ENCODE results near the gene SLIT3. TPM values are rescaled to one million over a fixed set of nuclear protein-coding genes. Genes with fewer than 3 reads are reported as not detected.

Gene SLIT3
- total RNA-seq, 4 donors from 2014 or later = 6.8 to 23.1 (median 13.3) TPM

DNA sequence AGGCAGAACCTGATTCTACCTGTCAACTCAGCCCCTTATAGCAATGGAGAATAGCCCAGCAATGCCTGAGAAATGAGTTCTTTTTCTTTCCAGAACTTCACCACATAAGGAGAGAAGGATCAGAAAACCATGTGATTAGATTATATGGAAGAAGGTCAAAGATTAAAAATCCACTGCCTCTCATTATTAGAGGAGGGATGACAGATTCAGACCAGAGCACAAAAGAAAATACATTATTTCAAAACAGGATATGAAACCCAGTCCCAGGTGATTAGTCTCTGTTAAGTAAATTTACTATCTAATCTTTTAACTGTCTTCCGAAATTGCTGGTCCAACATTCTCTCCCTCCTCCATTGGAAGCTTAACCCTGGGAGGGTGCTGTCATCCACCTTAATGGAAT is 322.4 kb downstream of the SLIT3 start:
- Histone ChIP-seq H3K36me3 (no peaks in the 10 kb centered on the region), H3K4me1 (no peaks in the 10 kb centered on the region), H3K4me3 (no peak overlapping the region), H3K27me3 (no peaks in the 10 kb centered on the region), H3K9me3 (no peaks in the 10 kb centered on the region), H3K27ac (no peak overlapping the region)
- no peak for TF ChIP-seq POLR2A (IDR thresholded peaks at IDR 0.05)
- DNase-seq = no peak

- H3K27me3 ChIP-seq = no peaks in the 10 kb centered on the region
- no peaks in the 10 kb centered on the region for H3K4me1 ChIP-seq
- H3K27ac ChIP-seq = no peak overlapping the region
- no peaks in the 10 kb centered on the region for H3K9me3 ChIP-seq
- no peak overlapping the region for H3K4me3 ChIP-seq
- TF ChIP-seq, protein P1, sequence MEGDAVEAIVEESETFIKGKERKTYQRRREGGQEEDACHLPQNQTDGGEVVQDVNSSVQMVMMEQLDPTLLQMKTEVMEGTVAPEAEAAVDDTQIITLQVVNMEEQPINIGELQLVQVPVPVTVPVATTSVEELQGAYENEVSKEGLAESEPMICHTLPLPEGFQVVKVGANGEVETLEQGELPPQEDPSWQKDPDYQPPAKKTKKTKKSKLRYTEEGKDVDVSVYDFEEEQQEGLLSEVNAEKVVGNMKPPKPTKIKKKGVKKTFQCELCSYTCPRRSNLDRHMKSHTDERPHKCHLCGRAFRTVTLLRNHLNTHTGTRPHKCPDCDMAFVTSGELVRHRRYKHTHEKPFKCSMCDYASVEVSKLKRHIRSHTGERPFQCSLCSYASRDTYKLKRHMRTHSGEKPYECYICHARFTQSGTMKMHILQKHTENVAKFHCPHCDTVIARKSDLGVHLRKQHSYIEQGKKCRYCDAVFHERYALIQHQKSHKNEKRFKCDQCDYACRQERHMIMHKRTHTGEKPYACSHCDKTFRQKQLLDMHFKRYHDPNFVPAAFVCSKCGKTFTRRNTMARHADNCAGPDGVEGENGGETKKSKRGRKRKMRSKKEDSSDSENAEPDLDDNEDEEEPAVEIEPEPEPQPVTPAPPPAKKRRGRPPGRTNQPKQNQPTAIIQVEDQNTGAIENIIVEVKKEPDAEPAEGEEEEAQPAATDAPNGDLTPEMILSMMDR (IDR thresholded peaks at IDR 0.05) = no peak
- TF ChIP-seq POLR2A (IDR thresholded peaks at IDR 0.05) = no peak
- DNase-seq = no peak
- H3K36me3 ChIP-seq = no peaks in the 10 kb centered on the region
Observed at GRCh38 chr5:168978015-168978414, 322.9 kb downstream of the SLIT3 start.

DNA sequence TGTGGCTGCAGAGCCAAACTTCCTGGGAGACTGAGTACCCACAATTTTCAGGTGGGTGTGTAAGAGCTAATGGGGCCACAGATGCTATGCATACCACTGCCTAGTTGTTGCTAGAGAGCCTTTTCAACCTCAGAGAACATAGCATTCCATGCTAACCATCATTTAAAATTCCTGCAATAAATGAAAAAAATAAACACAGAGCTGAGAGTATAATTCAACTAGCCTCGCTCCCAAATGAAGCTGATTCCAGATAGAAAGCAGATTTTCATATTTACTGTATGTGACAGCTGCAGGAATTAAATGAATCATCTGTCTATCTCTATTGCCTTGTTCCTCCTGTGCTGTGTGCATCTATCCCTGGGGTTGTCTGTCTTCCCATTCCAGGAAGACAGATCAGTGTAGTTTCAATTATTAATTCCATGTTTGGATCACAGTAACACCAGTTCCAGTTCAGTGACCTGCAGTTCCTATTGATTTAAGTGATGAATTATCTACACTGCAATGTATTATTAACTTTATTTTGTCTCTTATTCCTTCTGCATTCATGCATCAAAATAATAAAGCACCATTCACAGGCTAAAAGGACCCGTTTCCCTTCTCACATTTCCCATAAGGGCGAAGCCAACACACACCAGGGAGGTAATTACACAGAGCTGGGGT is 324.5 kb downstream of the SLIT3 start:
- H3K4me1 ChIP-seq = no peaks in the 10 kb centered on the region
- no peak for DNase-seq
- H3K27me3 ChIP-seq = no peaks in the 10 kb centered on the region
- TF ChIP-seq, protein P1 (IDR thresholded peaks at IDR 0.05) = no peak
- TF ChIP-seq POLR2A (IDR thresholded peaks at IDR 0.05) = no peak
- H3K4me3 ChIP-seq = no peak overlapping the region
- no peaks in the 10 kb centered on the region for H3K9me3 ChIP-seq
- H3K36me3 ChIP-seq = no peaks in the 10 kb centered on the region
- H3K27ac ChIP-seq = no peak overlapping the region

DNA sequence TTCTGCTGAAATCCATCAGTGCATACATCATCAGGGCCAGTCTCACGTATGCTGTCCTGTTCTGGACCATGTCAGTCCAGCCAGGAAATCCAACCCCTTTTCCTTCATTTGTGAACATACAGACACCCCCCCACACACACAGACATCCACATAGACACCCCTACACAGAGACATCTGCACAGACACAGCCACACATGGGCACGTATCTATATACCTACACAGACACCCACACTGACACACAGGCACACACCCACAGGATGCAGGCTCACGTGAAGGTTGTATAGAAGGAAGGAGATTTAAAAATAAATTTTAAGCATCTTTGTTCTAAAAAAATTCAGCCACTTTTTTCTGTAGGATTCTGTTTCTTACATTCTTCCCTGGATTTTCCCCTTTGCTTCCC is 325.6 kb downstream of the SLIT3 start:
- no peak for DNase-seq
- no peaks in the 10 kb centered on the region for H3K36me3 ChIP-seq
- H3K4me3 ChIP-seq = no peak overlapping the region
- H3K9me3 ChIP-seq = no peaks in the 10 kb centered on the region
- no peaks in the 10 kb centered on the region for H3K4me1 ChIP-seq
- TF ChIP-seq, protein P1 (IDR thresholded peaks at IDR 0.05) = no peak
- TF ChIP-seq POLR2A (IDR thresholded peaks at IDR 0.05) = no peak
- H3K27ac ChIP-seq = no peak overlapping the region
- no peaks in the 10 kb centered on the region for H3K27me3 ChIP-seq

DNA sequence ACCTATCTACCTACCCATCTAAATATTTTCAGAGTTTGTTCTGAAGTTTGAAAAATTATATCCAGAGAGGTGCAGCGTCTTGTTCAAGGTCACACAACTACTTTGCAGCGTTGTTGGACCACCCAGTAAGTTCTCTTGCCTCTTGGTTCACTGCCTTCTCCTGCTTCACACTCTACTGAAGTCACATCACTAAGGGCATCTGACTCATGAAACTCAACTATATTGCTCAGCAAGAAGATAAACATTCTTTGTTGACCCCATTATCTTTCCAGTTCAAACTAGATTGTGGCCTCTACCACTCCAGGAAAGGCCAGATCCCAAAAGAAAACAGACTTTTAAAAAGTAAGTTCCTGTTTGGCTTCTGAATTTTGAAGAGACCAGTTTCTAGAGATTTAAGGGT is 326.9 kb downstream of the SLIT3 start:
- Histone ChIP-seq H3K4me1 (no peaks in the 10 kb centered on the region), H3K27me3 (no peaks in the 10 kb centered on the region), H3K4me3 (no peak overlapping the region), H3K9me3 (no peaks in the 10 kb centered on the region), H3K36me3 (no peaks in the 10 kb centered on the region), H3K27ac (no peak overlapping the region)
- TF ChIP-seq POLR2A (IDR thresholded peaks at IDR 0.05) = no peak
- TF ChIP-seq, protein P1 (IDR thresholded peaks at IDR 0.05) = no peak
- DNase-seq = no peak

- TF ChIP-seq, protein P1 (IDR thresholded peaks at IDR 0.05) = no peak
- no peak for TF ChIP-seq POLR2A (IDR thresholded peaks at IDR 0.05)
- Histone ChIP-seq H3K9me3 (no peaks in the 10 kb centered on the region), H3K4me3 (no peak overlapping the region), H3K27me3 (no peaks in the 10 kb centered on the region), H3K27ac (no peak overlapping the region), H3K4me1 (no peaks in the 10 kb centered on the region), H3K36me3 (no peaks in the 10 kb centered on the region)
- no peak for DNase-seq
Observed at GRCh38 chr5:168972731-168973130, 328.2 kb downstream of the SLIT3 start.

Measured in Peyer's patch (tissue), 4 donors.